HG03571 (cell line): ENCODE data around the gene ARID5B.
A peak's percentile ranks its signal among the peaks of the same experiment; 100 is the strongest.

Source experiments
- ATAC-seq: cut with Tn5 transposase; IDR thresholded peaks from one replicate; pipeline ENCODE4 v1.9.1; 2021; ENCODE audit not compliant: unreplicated experiment

The ARID5B gene

DNA sequence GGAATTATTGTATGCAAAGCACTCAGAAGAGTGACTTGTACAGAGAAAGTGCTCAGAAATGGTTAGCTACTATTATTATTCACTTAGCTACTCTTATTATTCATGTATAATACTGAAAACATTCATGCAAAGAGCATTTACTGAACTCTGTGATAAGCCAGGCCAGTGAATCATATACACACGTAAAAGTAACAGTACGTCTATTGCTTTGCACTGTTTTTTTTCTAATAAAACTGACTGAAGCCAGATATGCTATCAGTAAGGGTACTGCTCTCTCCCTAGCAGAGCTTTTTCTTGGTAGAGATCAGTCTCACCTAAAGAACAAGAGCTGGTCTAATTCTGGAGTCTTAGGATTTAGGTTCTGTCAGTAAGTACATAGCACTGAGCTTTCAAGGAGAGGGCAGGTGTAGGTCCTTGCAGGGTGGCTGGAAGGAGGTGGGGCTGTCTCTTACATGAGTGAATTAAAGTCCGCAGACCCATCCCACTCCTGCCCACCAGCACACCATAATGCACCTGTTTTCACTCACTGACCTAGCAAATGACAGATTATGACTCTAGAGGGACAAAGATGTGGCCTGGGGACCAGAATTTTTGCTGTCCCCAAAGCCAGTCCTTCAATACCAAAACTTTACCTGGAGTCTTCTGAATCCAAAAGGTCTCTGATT is 145.9 kb downstream of the ARID5B start:
- no peak for ATAC-seq

DNA sequence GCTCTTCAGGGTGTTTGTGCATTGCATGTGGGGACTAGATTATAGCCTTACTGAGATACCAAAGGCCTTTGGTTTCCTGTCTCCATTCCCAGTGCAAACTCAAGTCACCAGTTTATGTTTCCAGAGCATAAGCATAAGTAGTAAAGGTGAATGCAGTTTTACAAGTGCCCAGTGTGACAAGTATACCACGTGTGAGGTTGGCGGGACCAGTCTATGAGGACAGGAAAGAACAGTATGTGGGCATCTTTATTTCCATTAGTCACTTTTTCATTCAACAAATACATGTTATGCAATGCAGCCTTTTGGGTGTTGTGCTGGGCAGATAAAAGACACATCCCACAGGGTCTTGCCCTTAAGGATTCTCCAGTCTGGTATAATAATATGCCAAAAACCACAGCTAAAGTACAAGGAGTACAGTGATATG is 146.5 kb downstream of the ARID5B start:
- ATAC-seq, result no peak

GRCh38 chr10:62048470-62048869 is 147.0 kb downstream of the ARID5B start:
- no peak for ATAC-seq

- ATAC-seq, result no peak
These were observed 147.6 kb downstream of the ARID5B start for GRCh38 chr10:62048919-62049623.

GRCh38 chr10:62049624-62050345 is 148.3 kb downstream of the ARID5B start:
- no peak for ATAC-seq

- ATAC-seq, result no peak
These were observed 148.9 kb downstream of the ARID5B start for GRCh38 chr10:62050346-62050892.

- peak; percentile 37 for ATAC-seq
These were observed 149.5 kb downstream of the ARID5B start for GRCh38 chr10:62050893-62051433.

DNA sequence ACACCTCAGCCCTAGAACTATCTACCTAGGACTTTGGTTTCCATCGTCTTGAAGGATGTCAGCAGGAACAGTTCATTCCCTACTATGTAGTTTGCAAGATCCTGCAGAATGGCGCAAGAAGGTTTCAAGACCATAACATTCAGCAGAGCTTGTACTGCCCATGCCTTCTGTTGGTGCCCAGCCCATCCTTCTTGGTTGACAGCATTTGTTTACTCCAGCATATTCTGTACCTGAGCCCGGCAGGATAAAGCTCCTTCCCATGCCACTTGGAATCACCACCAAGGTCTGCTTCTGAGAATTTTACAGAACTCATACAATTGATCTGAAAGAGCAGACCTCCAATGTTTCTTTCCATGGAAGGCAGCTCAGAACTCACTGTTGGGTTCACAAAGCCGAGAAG is 150.8 kb downstream of the ARID5B start:
- no peak for ATAC-seq

GRCh38 chr10:62053860-62054259 is 152.4 kb downstream of the ARID5B start:
- ATAC-seq, result no peak

- peak; percentile 37 for ATAC-seq
These were observed 152.9 kb downstream of the ARID5B start for GRCh38 chr10:62054408-62054807.

- ATAC-seq, result peak; percentile 36
These were observed 153.3 kb downstream of the ARID5B start for GRCh38 chr10:62054830-62055229.

- ATAC-seq, result no peak
These were observed 154.7 kb downstream of the ARID5B start for GRCh38 chr10:62056219-62056618.

- ATAC-seq, result no peak
These were observed 155.2 kb downstream of the ARID5B start for GRCh38 chr10:62056698-62057097.

GRCh38 chr10:62057359-62057758 is 155.9 kb downstream of the ARID5B start:
- ATAC-seq, result no peak

DNA sequence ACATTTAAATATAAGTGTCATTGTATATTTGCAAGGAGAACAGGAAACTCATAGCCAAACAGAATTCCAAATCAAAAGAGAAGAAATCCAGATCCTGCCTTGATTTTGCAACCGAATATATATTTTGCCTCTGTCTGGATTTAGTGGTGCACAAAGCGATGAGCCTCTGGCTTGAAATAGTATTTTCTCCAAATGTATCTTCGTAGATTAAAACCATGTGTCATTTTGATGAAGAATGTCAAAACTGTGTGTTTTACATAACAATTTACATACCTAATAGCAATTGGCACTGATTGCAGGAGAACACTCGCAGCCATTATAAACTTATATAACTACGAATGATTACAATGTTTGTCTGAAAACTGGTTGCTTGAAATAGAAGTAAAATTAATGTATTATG is 156.4 kb downstream of the ARID5B start:
- no peak for ATAC-seq

DNA sequence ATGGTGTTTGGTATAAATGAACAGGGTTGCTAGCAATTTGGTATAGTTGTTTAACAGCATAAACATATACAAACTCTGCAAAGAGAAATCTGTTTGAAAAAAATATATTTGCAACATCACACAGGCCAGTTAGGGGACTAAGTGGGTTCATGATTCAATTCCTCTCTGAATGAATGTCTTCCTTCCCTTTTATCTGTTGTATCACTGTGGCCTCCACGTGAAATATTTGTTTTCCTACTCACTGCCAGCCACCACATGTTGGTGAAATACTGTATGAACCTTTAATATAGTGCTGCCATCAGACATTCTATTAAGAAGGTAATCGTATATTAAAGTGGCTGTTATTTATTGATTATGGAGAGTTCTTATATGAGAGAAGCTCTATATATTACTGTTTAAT is 157.0 kb downstream of the ARID5B start:
- ATAC-seq, result no peak

GRCh38 chr10:62058896-62059216 is 157.4 kb downstream of the ARID5B start:
- no peak for ATAC-seq

- no peak for ATAC-seq
These were observed 157.9 kb downstream of the ARID5B start for GRCh38 chr10:62059217-62059920.

DNA sequence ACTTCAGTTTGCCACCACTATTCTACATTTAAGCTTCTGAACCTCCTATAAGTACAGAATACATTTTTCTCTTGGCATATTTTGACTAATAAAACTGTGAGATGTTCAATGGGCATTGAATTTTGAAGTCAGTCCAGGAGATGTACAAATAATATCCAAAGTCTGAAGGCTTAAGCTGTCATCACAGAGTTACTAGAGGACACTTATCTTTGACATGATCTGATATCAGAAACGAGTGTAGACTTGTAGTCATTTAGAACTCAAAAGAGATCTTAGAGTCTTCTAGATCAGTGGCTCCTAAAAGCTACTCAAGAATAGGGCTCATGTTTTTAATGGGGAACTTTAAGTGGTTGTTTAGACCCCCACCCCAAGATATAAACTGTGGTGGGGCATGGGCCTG is 160.5 kb downstream of the ARID5B start:
- no peak for ATAC-seq

DNA sequence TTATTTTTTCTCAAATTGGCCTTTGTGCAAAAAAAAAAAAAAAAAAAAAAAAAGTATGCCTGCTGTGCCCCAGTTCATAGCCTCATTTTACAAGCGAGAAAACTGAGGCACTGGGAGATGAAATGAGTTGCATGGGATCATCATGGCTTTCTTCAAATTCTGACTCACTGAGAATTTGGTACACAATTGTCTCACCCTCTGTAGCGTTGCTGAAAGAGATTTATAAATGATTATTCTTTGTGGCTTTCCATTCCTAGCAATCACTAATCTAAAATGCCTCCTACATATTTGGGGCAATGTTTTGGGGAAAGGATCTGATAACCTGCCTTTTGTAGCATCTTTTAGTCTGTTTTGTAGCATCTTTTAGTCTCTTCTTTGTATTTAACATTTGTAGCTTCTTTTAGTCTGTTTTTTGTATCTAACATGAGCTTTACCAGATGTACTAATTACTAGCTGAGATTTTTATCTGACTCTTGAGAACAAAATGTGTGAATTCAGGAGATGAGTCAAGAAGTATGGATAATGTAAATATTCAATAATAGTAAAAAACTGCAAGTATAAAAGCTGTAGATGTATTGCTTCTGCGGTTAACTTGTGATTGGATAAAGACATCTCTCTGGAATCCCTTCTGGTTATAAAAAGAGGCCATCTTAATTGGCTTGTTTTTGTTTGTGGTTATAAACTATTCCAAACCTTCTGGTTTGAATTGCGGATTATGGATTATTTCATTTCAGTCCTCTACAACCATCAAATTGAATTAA is 161.4 kb downstream of the ARID5B start:
- no peak for ATAC-seq
